ENCODE results near the gene DLGAP4.

DNA sequence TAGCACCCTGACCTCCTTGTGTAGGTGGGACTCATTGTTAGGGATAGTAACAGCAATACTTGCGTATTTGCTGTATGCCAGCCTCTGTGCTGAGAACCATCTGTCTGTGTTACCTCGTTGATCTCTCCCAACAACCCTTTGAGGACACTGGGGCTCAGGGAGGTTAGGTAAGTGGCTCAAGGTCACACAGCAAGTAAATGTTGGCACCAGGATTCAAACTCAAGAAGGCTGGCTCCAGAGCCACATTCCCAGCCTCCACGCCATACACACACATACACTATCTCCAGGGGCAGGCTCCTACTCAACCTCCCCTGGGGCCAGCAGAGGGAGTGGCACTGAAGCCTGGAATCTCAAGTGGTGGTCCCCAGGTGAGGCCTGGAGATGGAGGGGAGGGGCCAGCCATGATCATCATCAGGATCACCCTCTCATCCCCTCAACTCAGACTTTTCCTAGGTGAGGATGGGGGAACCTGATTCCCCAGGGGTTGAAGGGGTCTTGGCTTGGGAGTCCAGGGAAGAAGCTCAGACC is 109.4 kb downstream of the DLGAP4 start:
- TF ChIP-seq, protein P1, sequence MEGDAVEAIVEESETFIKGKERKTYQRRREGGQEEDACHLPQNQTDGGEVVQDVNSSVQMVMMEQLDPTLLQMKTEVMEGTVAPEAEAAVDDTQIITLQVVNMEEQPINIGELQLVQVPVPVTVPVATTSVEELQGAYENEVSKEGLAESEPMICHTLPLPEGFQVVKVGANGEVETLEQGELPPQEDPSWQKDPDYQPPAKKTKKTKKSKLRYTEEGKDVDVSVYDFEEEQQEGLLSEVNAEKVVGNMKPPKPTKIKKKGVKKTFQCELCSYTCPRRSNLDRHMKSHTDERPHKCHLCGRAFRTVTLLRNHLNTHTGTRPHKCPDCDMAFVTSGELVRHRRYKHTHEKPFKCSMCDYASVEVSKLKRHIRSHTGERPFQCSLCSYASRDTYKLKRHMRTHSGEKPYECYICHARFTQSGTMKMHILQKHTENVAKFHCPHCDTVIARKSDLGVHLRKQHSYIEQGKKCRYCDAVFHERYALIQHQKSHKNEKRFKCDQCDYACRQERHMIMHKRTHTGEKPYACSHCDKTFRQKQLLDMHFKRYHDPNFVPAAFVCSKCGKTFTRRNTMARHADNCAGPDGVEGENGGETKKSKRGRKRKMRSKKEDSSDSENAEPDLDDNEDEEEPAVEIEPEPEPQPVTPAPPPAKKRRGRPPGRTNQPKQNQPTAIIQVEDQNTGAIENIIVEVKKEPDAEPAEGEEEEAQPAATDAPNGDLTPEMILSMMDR (IDR thresholded peaks at IDR 0.05) = no peak
- TF ChIP-seq POLR2A (IDR thresholded peaks at IDR 0.05) (no peak), EP300 (IDR thresholded peaks at IDR 0.05) (no peak)

Data from ovary (tissue), 3 donors.